ENCODE data around the gene HERC6.

Gene HERC6

GRCh38 chr4:88451205-88451604, 72.6 kb downstream of the HERC6 start:
- DNase-seq (ENCODE audit: extremely low spot score): no peak
- POLR2A ChIA-PET: no interaction called here
- TF ChIP-seq NFRKB (IDR thresholded peaks at IDR 0.05) (no peak), ZNF384 (IDR thresholded peaks at IDR 0.05) (no peak), LEF1 (IDR thresholded peaks at IDR 0.05; ENCODE audit: borderline replicate concordance) (no peak)
- CTCF ChIA-PET: interaction anchor here (0.6 kb wide), 1 partner anchor 32 kb away, joined by 5 read pairs; no protein-coding TSS in a partner anchor

DNA sequence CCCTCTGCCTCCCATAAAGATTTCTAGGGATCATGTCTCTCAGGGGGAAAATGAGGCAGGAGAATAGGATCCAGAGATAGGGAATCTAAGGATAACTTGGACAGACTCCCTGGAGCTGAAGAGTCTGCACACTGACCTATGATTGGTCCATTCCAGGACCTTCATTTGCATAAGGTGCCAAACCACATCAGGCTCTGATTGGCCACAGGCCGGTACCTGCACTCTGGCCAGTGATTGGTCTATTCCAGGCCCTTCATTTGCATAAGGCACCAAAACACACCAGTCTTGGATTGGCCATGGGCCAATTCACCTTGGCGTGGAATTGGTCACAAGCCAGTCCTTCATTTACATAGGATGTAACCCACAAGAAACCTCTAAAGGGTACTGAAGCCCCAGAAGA, 74.3 kb downstream of the HERC6 start:
- CTCF ChIA-PET: interaction anchor here (0.6 kb wide), 1 partner anchor 142 kb away, joined by 3 read pairs; no protein-coding TSS in a partner anchor
- no peak for DNase-seq (ENCODE audit: extremely low spot score)
- POLR2A ChIA-PET: no interaction called here
- TF ChIP-seq NFRKB (IDR thresholded peaks at IDR 0.05): no peak
- no peak for TF ChIP-seq FOXA1 (IDR thresholded peaks at IDR 0.05)
- no peak for TF ChIP-seq HDGF (IDR thresholded peaks at IDR 0.05; ENCODE audit: borderline replicate concordance)
- TF ChIP-seq BHLHE40 (IDR thresholded peaks at IDR 0.05; ENCODE audit: borderline replicate concordance): no peak

GRCh38 chr4:88456670-88457306, 78.1 kb downstream of the HERC6 start, which contains the start of gene HERC5:
HERC5 (plus strand) TSS chr4:88457119; CDS start chr4:88457270, 151 bp downstream.
- ChIA-PET CTCF (interaction anchor here (0.8 to 1.4 kb wide), 4 partner anchors 49 to 302 kb away, joined by 3 to 5 read pairs (median 4); partner anchors contain the start of gene HERC6), POLR2A (interaction anchor here (0.8 to 1.8 kb wide), 4 partner anchors 67 to 238 kb away, joined by 3 to 6 read pairs (median 4); partner anchors contain the start of genes HERC6 and PYURF)
- DNase-seq (ENCODE audit: extremely low spot score): peak; percentile 91
- TF ChIP-seq CTBP1 (IDR thresholded peaks at IDR 0.05; ENCODE audit: borderline replicate concordance) (peak; percentile 23; the same call in 1 of the 2 replicates), FOXM1 (IDR thresholded peaks at IDR 0.05; ENCODE audit: borderline replicate concordance) (no peak), L3MBTL2 (conservative IDR thresholded peaks at IDR 0.05) (peak; percentile 94), SP1 (IDR thresholded peaks at IDR 0.05) (peak; percentile 15; the same call in 1 of the 2 replicates), FOXK2 (IDR thresholded peaks at IDR 0.05) (0 out of 2 replicates have a peak, but pooled peaks have one; percentile 25), NFRKB (IDR thresholded peaks at IDR 0.05) (no peak)
- TF ChIP-seq, protein P1, sequence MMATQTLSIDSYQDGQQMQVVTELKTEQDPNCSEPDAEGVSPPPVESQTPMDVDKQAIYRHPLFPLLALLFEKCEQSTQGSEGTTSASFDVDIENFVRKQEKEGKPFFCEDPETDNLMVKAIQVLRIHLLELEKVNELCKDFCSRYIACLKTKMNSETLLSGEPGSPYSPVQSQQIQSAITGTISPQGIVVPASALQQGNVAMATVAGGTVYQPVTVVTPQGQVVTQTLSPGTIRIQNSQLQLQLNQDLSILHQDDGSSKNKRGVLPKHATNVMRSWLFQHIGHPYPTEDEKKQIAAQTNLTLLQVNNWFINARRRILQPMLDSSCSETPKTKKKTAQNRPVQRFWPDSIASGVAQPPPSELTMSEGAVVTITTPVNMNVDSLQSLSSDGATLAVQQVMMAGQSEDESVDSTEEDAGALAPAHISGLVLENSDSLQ (IDR thresholded peaks at IDR 0.05): peak; percentile 89

- TF ChIP-seq ZNF384 (IDR thresholded peaks at IDR 0.05) (no peak), BHLHE40 (IDR thresholded peaks at IDR 0.05; ENCODE audit: borderline replicate concordance) (no peak)
- ChIA-PET POLR2A (interaction anchor here (0.8 to 1.8 kb wide), 4 partner anchors 66 to 238 kb away, joined by 3 to 6 read pairs (median 4); partner anchors contain the start of genes HERC6 and PYURF), CTCF (interaction anchor here (1.1 to 1.4 kb wide), 2 partner anchors 49 to 239 kb away, joined by 3 to 4 read pairs; no protein-coding TSS in a partner anchor)
- DNase-seq (ENCODE audit: extremely low spot score): peak; percentile 58
Observed at GRCh38 chr4:88457307-88458103, 78.9 kb downstream of the HERC6 start.

- CTCF ChIA-PET: no interaction called here
- DNase-seq (ENCODE audit: extremely low spot score): no peak
Observed at GRCh38 chr4:88458104-88458740, 79.6 kb downstream of the HERC6 start.

DNA sequence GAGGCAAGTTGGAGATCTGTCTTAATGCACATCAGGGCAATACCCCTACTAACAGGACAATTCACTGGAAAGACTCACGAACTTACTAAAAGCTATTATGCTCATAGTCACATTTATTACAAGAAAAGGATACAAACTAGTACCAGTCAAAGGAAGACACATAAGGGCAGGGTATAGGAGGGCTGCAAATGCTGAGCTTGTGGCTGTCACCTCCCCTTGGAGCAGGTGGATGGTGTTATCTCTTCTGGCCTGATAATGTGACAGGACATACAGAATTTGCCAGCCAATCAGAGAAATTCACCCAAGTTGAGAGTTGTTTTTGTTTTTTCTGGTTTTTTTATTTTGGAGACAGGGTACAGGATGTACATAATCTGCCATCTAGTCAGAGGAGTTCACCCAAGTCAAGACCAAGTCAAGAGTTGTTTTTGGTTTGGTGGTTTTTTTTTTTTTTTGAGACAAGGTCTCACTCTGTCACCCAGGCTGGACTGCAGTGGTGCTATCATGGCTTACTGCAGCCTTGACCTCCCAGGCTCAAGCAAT, 87.1 kb downstream of the HERC6 start:
- POLR2A ChIA-PET: no interaction called here
- TF ChIP-seq FOXM1 (IDR thresholded peaks at IDR 0.05; ENCODE audit: borderline replicate concordance): no peak
- no peak for TF ChIP-seq ZNF384 (IDR thresholded peaks at IDR 0.05)
- no peak for TF ChIP-seq SUZ12 (IDR thresholded peaks at IDR 0.05)
- no peak for TF ChIP-seq SP1 (IDR thresholded peaks at IDR 0.05)
- no peak for TF ChIP-seq BHLHE40 (IDR thresholded peaks at IDR 0.05; ENCODE audit: borderline replicate concordance)
- TF ChIP-seq L3MBTL2 (conservative IDR thresholded peaks at IDR 0.05): no peak
- TF ChIP-seq HDGF (IDR thresholded peaks at IDR 0.05; ENCODE audit: borderline replicate concordance): no peak
- no peak for TF ChIP-seq TARDBP (IDR thresholded peaks at IDR 0.05)
- TF ChIP-seq ARNT (IDR thresholded peaks at IDR 0.05): no peak
- TF ChIP-seq FOXK2 (IDR thresholded peaks at IDR 0.05): no peak
- no peak for TF ChIP-seq NFRKB (IDR thresholded peaks at IDR 0.05)
- TF ChIP-seq ELF4 (IDR thresholded peaks at IDR 0.05): no peak
- no peak for TF ChIP-seq FOXA1 (IDR thresholded peaks at IDR 0.05)
- CTCF ChIA-PET: no interaction called here

More at GRCh38 chr4:88458104-88458740, 79.6 kb downstream of the HERC6 start:
- POLR2A ChIA-PET: no interaction called here
- no peak for TF ChIP-seq FOXK2 (IDR thresholded peaks at IDR 0.05)
- no peak for TF ChIP-seq NFRKB (IDR thresholded peaks at IDR 0.05)
- TF ChIP-seq SUZ12 (IDR thresholded peaks at IDR 0.05): no peak

GRCh38 chr4:88467392-88467791, 88.7 kb downstream of the HERC6 start:
- no peak for TF ChIP-seq FOXA1 (IDR thresholded peaks at IDR 0.05)
- no peak for TF ChIP-seq SP1 (IDR thresholded peaks at IDR 0.05)
- TF ChIP-seq TARDBP (IDR thresholded peaks at IDR 0.05): no peak
- no peak for TF ChIP-seq LEF1 (IDR thresholded peaks at IDR 0.05; ENCODE audit: borderline replicate concordance)
- no peak for TF ChIP-seq NFRKB (IDR thresholded peaks at IDR 0.05)
- no peak for TF ChIP-seq L3MBTL2 (conservative IDR thresholded peaks at IDR 0.05)
- no peak for TF ChIP-seq SUZ12 (IDR thresholded peaks at IDR 0.05)
- no peak for TF ChIP-seq FOXK2 (IDR thresholded peaks at IDR 0.05)
- no peak for TF ChIP-seq ELF4 (IDR thresholded peaks at IDR 0.05)
- no peak for TF ChIP-seq ARNT (IDR thresholded peaks at IDR 0.05)
- TF ChIP-seq HDGF (IDR thresholded peaks at IDR 0.05; ENCODE audit: borderline replicate concordance): no peak
- TF ChIP-seq, protein P1 (IDR thresholded peaks at IDR 0.05): no peak
- no peak for TF ChIP-seq ZNF384 (IDR thresholded peaks at IDR 0.05)
- no peak for TF ChIP-seq FOXM1 (IDR thresholded peaks at IDR 0.05; ENCODE audit: borderline replicate concordance)
- DNase-seq (ENCODE audit: extremely low spot score): no peak
- ChIA-PET POLR2A (no interaction called here), CTCF (interaction anchor here (0.6 kb wide), 1 partner anchor 57 kb away, joined by 7 read pairs; no protein-coding TSS in a partner anchor)

More for the DNA sequence above, 87.1 kb downstream of the HERC6 start:
- no peak for DNase-seq (ENCODE audit: extremely low spot score)
